GM19025 (cell line): Measurements from ENCODE around the gene NET1.
A peak's percentile ranks its signal among the peaks of the same experiment; 100 is the strongest.

Experiments used
- ATAC-seq: cut with Tn5 transposase; IDR thresholded peaks from one replicate; pipeline ENCODE4 v1.9.1; 2021; ENCODE audit warnings: mild to moderate bottlenecking, low read depth, moderate library complexity; ENCODE audit not compliant: unreplicated experiment

NET1 gene

DNA sequence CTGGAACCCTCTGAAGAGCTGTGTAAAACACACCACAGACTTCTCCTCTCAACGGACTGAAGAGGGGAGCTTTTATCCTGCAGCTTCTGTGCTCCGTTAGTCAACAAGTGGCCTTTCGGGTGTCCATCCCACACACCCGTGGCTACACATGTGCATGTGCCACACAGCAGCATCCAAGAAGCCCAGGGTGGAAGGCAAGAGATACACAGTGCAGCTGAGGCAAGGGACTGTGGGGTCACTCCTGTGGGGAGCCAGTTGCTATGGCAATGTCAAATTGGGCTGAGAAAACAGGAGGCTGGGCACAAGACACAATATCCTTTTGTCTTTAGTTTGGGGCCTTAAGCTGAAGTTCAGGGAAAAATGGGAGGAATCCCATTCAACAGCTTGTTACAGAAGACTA, 28.7 kb downstream of the NET1 start:
- no peak for ATAC-seq

DNA sequence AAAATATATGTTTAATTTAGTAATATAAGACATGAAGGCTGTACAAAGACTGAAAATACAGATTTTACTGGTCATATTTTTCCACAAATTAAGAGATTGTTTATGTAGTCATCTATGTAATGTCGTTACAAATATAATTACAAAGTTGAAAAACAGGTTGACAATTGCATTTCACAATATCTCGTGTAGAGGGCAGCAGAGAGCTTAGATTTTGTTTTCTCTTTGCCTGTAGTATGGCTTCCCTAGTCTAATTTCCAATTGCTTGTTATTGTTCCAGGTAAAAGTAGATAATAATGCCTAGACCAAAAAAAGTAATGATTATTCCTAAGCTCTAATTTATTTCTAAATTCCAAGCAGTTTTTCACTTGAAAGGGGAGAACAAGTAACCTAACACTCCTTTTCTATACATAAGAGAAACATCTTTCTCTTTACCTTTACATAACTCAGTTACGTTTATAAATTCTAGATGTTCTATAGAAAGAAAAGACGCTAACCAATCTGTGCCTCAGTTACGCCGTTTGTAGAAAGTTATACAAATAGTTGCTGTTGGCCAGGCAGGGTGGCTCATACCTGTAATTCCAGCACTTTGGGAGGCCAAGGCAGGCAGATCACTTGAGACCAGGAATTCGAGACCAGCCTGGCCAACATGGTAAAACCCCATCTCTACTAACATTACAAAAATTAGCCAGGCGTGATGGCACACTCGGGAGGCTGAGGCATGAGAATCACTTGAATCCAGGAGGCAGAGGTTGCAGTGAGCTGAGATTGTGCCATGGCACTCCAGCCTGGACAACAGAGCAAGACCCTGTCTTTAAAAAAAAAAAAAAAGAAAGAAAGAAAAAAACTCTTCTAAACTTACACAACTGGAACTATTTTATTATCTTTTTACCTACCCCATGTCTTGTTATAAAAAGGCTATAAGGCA, 30.0 kb downstream of the NET1 start:
- no peak for ATAC-seq

DNA sequence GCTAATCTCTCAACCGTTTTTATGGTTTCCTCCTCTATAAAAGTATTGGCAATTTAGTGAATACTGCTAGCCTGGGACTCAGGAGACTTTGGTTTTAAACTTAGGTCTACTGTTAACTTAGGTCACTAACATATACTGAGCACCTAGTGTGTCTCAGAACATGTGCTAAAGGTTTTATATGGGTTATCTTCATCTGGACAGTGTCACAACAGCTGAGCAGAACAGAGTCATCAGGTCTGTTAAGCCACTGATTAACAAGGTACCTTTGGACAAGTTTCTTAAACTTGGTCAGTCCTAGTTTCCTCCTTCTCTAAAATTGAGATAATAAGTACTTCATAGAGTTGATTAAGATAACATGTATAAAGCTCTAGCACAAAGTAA, 30.6 kb downstream of the NET1 start:
- ATAC-seq: peak; percentile 24

DNA sequence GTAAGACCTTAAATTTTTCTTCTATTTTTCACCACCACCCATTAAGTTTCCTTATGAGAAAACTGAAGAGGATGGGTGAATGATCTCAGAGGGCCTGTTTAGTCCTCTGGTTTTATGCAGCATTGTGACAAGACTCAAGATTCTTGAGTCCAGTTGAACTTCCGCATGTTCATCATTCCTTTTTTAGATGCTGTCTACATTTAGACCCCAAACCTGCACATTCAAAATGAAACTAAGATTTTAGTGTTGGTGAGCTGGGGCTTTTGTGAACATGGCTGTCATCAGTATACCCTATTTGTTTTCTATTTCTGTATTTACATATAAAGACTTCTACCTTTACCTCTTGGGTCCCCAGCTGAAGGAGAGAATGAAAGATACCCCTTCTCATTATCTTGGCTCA, 31.1 kb downstream of the NET1 start:
- peak; percentile 74 for ATAC-seq

DNA sequence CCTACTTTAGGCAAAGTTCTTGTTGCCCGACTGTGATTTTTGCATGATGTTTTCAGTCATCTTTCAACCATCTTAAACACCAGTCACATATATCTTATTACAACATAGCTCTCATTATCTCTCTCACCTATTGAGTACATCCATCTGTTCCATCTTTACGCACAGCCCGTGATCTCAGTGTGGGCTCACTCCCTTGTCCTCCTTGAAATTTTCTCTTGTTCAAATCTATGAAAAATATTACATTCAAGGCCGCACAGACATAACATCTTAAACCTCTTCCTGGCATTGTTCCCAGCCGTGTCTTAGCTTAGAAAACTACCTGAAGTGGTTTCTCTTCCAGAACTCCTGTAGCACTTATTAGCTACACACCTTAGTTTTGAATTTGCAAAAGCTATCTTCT, 32.6 kb downstream of the NET1 start:
- ATAC-seq: no peak

DNA sequence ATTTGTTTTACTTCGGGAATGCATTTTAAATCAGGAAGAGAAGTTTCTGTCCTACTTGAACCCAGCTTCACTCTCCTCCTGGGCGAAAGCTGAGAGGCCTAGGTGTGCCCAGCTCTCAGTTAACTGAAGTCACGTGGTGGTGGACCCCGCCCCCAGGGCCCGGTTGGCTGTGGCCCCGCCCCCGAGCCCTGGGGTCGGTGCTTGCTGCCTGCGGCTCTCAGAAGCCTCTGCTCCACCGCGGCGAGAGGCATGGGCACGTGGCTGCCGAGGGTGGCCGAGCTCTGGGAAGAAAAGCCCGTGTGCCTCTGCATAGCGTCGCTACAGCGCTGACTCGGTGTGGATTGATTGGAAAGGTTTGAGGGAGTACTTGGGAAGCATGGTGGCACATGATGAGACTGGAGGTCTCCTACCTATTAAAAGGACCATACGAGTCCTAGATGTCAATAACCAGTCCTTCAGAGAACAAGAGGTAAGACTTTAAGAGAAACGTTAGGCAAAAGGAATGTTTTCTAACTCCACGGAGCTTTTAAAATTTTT, 34.1 kb downstream of the NET1 start:
- ATAC-seq: peak; percentile 33

DNA sequence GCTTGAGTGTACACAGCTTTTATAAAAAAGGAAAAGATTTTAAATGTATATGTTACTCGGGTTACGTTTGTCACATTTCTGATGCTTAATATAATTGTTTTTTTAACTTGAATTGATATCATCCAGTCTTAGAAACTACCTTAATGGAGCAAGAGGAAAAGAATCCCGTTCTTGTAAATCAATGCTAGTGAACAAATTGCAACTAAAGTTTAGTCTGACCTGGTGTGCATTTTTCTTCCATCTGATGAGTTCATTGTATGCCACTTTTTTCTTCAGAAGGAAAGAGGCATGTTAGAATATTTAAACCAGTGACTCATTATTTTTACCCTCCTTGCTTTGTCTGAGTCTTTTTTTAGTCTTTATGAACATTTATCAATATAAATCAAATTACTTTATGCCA, 34.7 kb downstream of the NET1 start:
- ATAC-seq: no peak

DNA sequence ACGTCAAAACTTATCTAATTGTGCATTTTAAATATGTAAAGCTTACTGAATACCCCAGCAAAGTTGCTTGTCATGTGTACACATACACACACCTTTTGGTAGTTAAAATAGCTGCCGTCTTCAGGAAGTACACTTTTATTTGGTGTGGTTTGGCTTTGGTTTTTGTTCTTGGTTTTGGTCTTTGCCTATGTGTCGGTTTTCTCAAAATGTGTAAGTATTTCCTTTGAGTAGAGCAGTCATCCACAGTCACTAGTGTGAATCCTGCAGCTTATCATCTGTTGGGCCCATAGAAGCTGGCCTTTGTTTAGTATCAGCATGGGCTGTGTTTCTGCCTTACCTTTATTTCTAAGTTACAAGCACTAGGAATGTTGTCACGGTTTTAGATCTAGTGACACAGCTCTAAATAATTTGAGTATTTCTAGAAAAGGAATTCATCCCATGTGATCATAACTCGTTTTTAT, 35.3 kb downstream of the NET1 start:
- ATAC-seq: peak; percentile 44

DNA sequence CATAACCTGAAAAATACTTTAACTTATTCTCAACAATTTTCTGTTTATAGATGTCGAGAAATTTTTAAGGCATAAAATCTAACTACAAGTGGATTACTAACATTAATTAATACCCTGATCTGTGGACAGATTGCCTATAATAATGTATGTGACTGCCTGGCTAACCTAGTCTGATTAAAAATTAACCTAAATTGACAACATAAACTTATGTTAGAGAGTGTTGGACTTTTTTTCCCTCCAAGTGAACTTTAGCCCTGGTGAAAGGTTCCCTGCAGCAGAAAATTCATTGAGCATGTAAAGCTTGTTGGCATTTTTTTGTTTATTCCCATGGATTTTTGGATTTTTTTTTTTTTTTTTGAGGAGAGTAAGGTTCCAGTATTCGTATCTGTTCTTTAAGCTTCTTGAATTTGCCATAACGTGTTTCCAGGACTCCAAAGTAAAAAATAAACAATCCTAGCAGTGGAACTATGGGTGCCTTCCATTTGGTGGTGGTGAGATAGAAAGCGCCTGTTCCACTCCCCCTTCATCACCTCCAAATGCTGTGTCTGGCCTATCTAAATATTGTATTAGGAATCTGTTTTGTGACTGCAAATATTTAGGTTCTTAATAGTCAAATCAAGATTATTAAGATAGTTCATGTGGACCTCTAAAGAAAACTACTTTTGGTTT, 36.1 kb downstream of the NET1 start:
- ATAC-seq: no peak

DNA sequence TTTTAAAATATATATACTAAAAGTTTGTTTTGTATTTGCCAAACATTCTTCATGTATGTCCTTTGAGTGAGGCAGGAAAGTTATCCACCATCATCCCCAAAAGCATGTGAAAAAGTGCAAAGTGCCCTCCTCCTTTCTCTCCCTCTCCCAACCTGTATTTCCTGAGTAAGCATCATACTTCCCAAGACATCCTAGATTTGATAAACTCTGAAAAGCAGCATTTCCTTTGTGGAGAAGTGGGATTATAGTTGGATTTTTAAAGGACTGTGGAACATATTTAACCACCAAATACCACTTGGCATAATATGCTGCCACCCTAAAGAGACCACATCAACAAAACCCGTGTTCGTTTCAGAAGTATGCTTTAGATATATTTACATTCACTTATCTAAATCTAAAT, 36.9 kb downstream of the NET1 start:
- ATAC-seq: no peak

DNA sequence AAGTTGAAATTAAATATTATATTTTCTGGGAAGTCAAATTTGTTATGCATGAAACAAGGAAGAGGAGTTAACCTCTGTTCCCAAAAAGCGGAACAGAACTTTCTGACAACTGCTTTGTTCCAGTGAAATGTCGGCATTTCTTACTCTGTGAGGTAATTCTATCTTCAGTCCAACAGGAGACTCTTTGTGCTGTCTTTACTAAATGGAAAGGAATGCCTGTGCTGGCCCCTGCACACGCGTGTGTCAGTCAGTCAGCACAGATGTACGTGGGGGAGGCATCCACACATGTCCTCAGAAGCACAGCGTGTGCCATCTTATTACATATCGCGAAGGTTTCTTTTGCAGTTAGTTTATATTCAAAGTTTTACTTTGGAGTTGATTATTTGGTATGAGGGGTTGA, 37.5 kb downstream of the NET1 start:
- ATAC-seq: no peak

DNA sequence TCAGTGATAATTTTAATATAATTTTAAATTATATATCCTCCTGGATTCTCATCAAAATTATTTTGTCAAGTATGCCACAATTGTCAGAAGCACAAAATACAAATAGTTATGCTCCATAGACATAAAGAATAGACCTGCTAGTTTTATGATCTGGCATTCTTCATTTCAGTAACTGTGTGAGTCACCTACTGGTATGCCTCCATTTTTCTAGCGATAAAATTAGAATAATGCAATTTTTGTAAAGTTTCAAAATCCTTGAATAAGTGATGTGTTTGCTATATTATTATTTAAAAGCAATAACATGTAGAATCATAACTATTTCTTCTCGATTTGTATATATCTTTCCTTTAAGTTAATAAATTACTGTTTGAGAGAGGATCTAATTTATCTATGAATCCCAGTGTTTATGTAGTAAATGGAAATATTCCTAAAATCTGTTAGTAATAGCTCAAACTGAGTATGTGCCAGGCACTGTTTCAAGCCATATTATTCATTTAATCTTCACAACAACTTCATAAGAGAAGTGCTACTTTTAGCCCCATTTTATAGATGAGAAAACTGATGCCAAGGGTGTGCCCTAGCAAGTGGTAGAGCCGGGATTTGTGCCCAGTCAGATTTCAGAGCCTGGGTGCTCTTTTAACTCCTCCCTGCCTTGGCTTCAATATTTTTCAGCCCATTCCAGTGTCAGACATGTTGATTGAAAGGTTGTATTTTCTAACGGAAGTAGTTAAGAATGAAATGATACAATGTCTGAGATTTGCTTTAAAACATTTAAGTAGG, 38.4 kb downstream of the NET1 start:
- no peak for ATAC-seq

DNA sequence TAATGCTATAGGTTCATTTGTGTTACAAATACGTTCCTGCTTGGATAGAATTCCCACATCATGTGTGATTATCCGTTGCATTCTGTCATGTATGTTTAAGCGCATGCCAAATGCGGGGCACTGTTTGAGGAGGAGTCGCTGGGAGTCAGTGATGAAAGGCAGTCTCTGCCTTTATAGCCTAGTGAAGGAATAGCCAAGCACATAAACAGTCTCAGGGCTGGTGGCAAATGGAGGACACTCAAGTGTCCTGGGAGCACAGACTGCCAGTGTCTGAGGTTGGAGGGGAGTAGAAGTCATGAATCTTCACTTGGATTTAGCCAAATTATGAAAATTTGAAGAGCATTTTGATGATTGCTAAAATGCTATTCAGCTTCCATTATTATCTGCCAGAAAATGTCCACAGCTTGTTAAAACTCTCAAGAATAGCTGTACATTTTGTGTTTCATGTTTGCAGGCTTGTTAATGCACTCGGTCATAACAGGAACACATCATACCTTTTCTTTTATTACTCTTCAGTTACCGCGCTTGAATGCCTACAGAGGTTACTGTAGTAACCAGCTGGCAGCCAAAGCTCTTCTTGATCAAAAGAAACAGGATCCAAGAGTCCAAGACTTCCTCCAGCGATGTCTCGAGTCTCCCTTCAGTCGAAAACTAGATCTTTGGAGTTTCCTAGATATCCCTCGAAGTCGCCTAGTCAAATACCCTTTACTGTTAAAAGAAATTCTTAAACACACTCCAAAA, 41.6 kb downstream of the NET1 start:
- ATAC-seq: no peak

DNA sequence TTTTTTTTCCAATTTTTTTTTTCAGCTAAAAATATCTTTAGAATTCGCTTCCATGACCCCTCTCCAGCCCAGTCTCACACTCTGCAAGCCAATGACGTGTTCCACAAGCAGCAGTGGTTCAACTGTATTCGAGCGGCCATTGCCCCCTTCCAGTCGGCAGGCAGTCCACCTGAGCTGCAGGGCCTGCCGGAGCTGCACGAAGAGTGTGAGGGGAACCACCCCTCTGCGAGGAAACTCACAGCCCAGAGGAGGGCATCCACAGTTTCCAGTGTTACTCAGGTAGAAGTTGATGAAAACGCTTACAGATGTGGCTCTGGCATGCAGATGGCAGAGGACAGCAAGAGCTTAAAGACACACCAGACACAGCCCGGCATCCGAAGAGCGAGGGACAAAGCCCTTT, 44.2 kb downstream of the NET1 start:
- no peak for ATAC-seq

DNA sequence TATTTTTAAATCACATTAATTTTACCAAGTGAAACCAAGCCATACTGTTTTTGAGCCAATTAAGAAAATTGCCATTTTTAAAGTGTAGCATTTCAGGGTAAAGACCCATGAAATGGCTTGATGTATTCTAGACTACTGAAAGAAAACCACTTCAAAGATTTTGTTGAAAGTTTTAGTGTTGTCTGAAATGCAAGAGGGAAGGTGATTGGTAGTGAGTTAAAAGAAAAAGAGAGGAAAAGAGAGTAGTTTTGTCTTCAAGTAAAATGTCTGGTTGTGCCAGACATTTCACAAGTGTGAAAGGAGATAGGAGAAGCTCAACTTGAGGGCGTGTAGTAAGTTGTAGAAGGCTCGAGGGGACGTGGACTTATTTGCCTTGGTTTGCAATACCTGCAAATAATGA, 45.4 kb downstream of the NET1 start:
- no peak for ATAC-seq

DNA sequence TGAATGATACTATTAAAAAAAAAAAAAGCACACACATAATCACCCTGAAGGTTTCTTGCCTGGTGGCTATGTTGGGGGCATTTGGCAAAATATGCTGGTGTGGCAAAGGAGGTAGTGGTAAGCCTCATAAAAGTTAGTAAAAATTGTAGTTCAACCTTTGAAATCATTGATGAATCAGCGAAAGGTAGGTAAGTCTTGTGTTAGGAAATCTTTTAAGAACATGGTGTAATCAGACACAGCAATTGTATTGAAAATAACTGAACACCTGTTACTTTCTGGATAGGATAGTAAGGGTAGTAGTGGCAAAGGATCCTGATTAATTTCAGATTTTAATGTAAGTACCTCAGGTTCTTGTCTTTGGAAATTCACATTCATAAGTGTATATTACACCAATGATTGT, 46.1 kb downstream of the NET1 start:
- no peak for ATAC-seq

DNA sequence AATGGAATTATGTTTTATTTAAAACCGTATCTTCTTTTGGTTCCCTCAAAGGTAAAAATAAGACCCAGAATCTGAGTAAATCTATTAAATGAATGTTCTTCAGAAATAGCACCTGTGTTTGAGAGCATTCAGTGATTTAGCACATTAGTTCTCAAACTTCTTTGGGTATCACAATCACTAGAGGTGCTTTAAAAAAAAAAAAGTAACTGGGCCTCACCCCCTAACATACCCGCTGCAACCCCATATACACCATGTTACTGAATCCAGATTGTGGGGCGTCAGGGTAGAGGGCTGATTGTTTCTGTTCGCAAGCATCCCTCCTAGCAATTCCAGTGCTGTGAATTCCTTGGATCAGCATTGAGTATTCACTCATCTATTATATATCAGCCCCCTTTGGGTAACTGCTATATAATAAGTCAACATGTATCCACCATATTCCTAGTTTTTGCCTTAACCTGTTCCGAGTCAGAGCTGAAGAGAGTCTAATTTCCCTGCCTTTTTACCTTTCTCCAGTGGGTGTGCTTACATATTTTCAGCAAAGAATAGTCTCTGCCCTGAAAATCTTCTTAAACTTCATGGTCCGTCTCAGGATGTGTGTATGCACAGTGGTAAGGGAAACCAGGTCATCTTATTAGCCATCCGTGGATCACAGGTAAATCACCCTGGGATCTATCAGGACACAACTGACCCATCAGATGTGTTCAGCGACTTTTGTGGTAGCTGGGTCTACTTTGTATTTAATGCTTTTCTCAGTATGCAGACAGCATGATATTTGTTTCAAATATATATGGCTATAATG, 46.8 kb downstream of the NET1 start:
- ATAC-seq: no peak

DNA sequence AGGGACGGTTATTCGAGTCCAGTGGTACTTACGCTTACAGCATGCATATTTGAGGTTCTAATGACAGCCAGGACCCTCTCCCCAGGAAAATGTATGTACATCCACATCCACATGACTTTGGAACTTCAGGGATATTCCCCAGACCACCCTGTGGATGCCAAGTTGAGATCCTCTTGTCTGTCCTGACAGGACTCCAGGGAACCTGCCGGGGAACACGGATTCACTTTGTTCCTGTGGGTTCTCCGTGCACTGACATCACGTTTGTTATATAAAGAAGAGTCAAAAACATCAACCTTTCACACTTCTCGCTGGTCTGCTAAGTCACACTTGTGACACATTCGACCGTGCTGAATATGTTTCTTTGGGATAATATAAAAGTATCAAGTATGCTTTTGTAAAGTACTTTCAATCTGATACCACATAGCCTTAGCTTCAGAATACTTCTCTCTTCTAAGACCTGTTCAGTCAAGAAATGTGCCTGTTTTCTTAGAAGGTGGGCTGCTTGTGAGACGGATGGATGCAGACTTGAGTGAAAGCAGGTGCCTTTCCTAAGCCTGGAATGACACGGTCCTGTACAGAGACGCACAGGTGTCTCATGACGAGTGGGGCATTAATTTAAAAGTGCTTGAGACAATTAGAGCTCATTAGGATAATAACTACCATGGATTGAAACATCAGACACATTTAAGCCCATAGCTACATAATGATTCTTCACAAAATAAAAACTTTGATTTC, 48.3 kb downstream of the NET1 start:
- no peak for ATAC-seq

DNA sequence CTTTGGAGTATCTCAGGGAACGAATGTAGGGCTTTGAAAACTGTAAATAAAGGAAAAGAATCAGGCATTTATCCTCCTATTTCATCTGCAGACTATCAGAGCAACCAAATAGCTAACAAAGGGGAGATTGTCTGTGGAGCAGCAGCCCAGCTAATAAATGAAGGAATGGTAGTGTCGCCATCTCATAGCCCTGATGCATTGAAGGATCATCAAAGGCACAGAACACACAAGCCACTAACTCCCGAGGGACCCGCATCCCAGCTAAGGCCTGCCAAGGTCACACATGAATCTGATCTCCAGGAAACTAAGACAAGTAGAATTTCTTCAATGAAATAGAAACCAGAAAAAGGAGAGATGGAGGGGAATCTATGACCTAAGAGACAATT, 48.8 kb downstream of the NET1 start:
- no peak for ATAC-seq
